Natural killer cell (primary cell): ENCODE measurements around the gene CKB. TPM values are rescaled to one million over a fixed set of nuclear protein-coding genes. Genes with fewer than 3 reads are reported as not detected.

Experiments
- ATAC-seq, 3 donors: fragments of 150-1000 bp in 2 of 3; fragments of 200-7000 bp in 1 of 3; cut with Tn5 transposase; 1 replicate in 1 of 3; 2 replicates in 2 of 3; pipeline ENCODE4 v1.10.0; 2021; ENCODE audit warnings: mild to moderate bottlenecking in 2 of 3, moderate library complexity in 2 of 3
- DNase-seq, 2 donors: peaks; one replicate each; pipeline versions ENCODE4 v3.0.0 to v3.0.0-alpha.2; 2013 to 2021; ENCODE audit warnings: mixed read lengths in 1 of 2
- H3K27ac ChIP-seq: one replicate; pipeline ENCODE4 v1.5.1; 2013; ENCODE audit warnings: mild to moderate bottlenecking, low read length
- H3K27me3 ChIP-seq: one replicate; pipeline ENCODE4 v1.6.1; 2013; ENCODE audit warnings: low read length; ENCODE audit not compliant: control insufficient read depth, insufficient read depth
- H3K36me3 ChIP-seq: one replicate; pipeline ENCODE4 v1.6.1; 2013; ENCODE audit warnings: low read length; ENCODE audit not compliant: control insufficient read depth, insufficient read depth
- H3K4me1 ChIP-seq: one replicate; pipeline ENCODE4 v1.6.1; 2013; ENCODE audit warnings: low read length; ENCODE audit not compliant: control insufficient read depth, insufficient read depth
- H3K4me3 ChIP-seq: one replicate; pipeline ENCODE4 v1.5.1; 2013; ENCODE audit warnings: low read length
- H3K9me3 ChIP-seq: one replicate; pipeline ENCODE4 v1.6.1; 2013; ENCODE audit warnings: low read length; ENCODE audit not compliant: control insufficient read depth, insufficient read depth
- H3K27ac Mint-ChIP-seq, 2 donors: one replicate each; pipeline ENCODE4 v1.8.0; 2022; ENCODE audit warnings: mild to moderate bottlenecking in 2 of 2, mixed read lengths in 2 of 2, moderate library complexity in 1 of 2
- H3K27me3 Mint-ChIP-seq, 2 donors: one replicate each; pipeline ENCODE4 v1.8.0; 2022; ENCODE audit warnings: low read depth in 2 of 2, mixed read lengths in 2 of 2
- H3K36me3 Mint-ChIP-seq: one replicate; pipeline ENCODE4 v1.8.0; 2022; ENCODE audit warnings: mixed read lengths
- H3K4me1 Mint-ChIP-seq, 2 donors: one replicate each; pipeline ENCODE4 v1.8.0; 2022; ENCODE audit warnings: mixed read lengths in 2 of 2
- H3K4me3 Mint-ChIP-seq: one replicate; pipeline ENCODE4 v1.8.0; 2022; ENCODE audit warnings: mild to moderate bottlenecking, moderate library complexity, mixed read lengths
- H3K9me3 Mint-ChIP-seq, 2 donors: one replicate each; pipeline ENCODE4 v1.8.0; 2022; ENCODE audit warnings: mixed read lengths in 2 of 2
- WGBS: methylation state at CpG from one replicate; pipeline ENCODE4 v1.1.7; 2013; ENCODE audit warnings: missing lambda C conversion rate; ENCODE audit not compliant: insufficient coverage; 5-methylcytosine and 5-hydroxymethylcytosine counted together
- intact Hi-C: fragments of 100-400 bp; cut with micrococcal nuclease; formaldehyde crosslinking; loops from one replicate; pipeline ENCODE4 v1.14.2; 2022
- total RNA-seq, 4 donors: library from RNA; stranded (reverse); fragments of 120-200 nt in 1 of 4; gene quantifications; one replicate each; pipeline versions ENCODE4 v1.2.3 to v1.2.4, GENCODE V29; 2013 to 2022
- TF ChIP-seq, protein P1 (sequence below): fragments of 200-600 bp; IDR thresholded peaks from one replicate; pipeline ENCODE4 v1.8.0; 2022; ENCODE audit warnings: antibody characterized with exemption

Gene CKB
- total RNA-seq, 3 donors from 2014 or later (not counting 1 experiment from before 2014, with no cell fraction given): 4.0 to 37.4 (median 9.0) TPM

- H3K4me3 Mint-ChIP-seq: no peak overlapping the region
- H3K27me3 Mint-ChIP-seq: peaks cover 0 to 2% of the 10 kb centered on the region in 2 donors
- 64% methylated on average over 30 of the region's 30 CpGs for WGBS
Observed at GRCh38 chr14:103538291-103539055, 15.8 kb upstream of the CKB start.

DNA sequence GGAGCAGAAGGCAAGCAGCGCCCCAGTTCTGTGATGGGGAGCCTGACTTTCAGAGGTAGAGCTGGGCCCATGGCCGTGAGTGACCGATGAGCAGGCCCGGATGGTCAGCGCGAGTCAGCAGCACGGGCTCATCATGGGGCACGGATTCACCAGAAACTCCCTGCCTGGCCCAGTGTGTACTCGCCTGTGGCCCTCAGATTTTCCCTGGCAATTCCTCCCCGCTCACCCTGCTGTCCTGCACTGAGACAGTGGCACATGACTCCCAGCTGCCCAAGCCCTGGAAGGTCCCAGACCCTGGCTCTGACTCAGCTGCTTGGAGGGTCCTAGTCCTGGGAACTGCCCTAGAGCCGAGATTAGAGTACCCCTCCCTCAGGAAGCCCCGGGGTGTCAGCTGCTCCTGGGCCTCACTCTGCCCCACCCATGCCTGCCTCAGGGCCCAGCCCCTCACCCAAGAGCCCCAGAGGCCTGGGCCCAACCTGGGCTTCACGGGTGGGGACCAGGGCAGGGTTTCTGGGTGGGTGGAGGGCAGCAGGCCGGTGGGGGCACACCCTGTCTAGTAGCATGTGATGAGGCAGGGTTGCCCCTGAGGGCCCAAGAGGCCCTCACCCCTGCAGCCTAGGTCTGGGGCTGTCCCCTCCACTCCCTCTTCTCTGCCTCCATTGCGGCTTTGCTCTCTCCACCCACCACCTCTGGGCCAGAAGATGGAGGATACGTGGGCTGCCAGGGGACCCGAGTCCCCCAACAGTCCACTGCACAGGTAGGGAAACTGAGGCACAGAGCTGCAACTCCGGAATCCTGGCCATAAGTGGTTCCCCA lies 14.8 kb upstream of the CKB start:
- intact Hi-C loops: no loop called here
- DNase-seq (no peak), ATAC-seq (no peak)
- H3K9me3 Mint-ChIP-seq: no peaks in the 10 kb centered on the region
- Histone ChIP-seq H3K27me3 (no peaks in the 10 kb centered on the region), H3K27ac (no peak overlapping the region), H3K4me1 (no peaks in the 10 kb centered on the region), H3K36me3 (peaks cover 7% of the 10 kb centered on the region), H3K9me3 (no peaks in the 10 kb centered on the region), H3K4me3 (no peak overlapping the region)
- no peak overlapping the region for H3K27ac Mint-ChIP-seq
- no peaks in the 10 kb centered on the region for H3K36me3 Mint-ChIP-seq
- peaks cover 0 to 2% of the 10 kb centered on the region in 2 donors for H3K27me3 Mint-ChIP-seq
- H3K4me3 Mint-ChIP-seq: no peak overlapping the region
- 81% methylated on average over 18 of the region's 18 CpGs for WGBS
- TF ChIP-seq, protein P1, sequence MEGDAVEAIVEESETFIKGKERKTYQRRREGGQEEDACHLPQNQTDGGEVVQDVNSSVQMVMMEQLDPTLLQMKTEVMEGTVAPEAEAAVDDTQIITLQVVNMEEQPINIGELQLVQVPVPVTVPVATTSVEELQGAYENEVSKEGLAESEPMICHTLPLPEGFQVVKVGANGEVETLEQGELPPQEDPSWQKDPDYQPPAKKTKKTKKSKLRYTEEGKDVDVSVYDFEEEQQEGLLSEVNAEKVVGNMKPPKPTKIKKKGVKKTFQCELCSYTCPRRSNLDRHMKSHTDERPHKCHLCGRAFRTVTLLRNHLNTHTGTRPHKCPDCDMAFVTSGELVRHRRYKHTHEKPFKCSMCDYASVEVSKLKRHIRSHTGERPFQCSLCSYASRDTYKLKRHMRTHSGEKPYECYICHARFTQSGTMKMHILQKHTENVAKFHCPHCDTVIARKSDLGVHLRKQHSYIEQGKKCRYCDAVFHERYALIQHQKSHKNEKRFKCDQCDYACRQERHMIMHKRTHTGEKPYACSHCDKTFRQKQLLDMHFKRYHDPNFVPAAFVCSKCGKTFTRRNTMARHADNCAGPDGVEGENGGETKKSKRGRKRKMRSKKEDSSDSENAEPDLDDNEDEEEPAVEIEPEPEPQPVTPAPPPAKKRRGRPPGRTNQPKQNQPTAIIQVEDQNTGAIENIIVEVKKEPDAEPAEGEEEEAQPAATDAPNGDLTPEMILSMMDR: no peak
- peaks cover 0 to 5% of the 10 kb centered on the region in 2 donors for H3K4me1 Mint-ChIP-seq

More at GRCh38 chr14:103538291-103539055, 15.8 kb upstream of the CKB start:
- peaks cover 0 to 5% of the 10 kb centered on the region in 2 donors for H3K4me1 Mint-ChIP-seq
- H3K36me3 Mint-ChIP-seq: no peaks in the 10 kb centered on the region
- no peaks in the 10 kb centered on the region for H3K9me3 ChIP-seq
- H3K4me1 ChIP-seq: no peaks in the 10 kb centered on the region
- no peak overlapping the region for H3K4me3 ChIP-seq
- H3K27ac ChIP-seq: no peak overlapping the region
- H3K27me3 ChIP-seq: no peaks in the 10 kb centered on the region
- no peak overlapping the region for H3K27ac Mint-ChIP-seq
- intact Hi-C loops: no loop called here
- ATAC-seq (no peak), DNase-seq (no peak)
- TF ChIP-seq, protein P1: no peak
- H3K36me3 ChIP-seq: peaks cover 2% of the 10 kb centered on the region
- H3K9me3 Mint-ChIP-seq: no peaks in the 10 kb centered on the region

- peaks cover 0 to 7% of the 10 kb centered on the region in 2 donors for H3K4me1 Mint-ChIP-seq
- 90% methylated on average over 9 of the region's 9 CpGs for WGBS
- intact Hi-C loops: no loop called here
- Histone ChIP-seq H3K9me3 (no peaks in the 10 kb centered on the region), H3K4me1 (no peaks in the 10 kb centered on the region), H3K4me3 (no peak overlapping the region), H3K27ac (no peak overlapping the region), H3K27me3 (no peaks in the 10 kb centered on the region), H3K36me3 (peaks cover 7% of the 10 kb centered on the region)
- H3K9me3 Mint-ChIP-seq: no peaks in the 10 kb centered on the region
- no peak overlapping the region for H3K27ac Mint-ChIP-seq
- H3K4me3 Mint-ChIP-seq: no peak overlapping the region
- TF ChIP-seq, protein P1: no peak
- no peaks in the 10 kb centered on the region for H3K36me3 Mint-ChIP-seq
- no peak for ATAC-seq
- H3K27me3 Mint-ChIP-seq: peaks cover 0 to 2% of the 10 kb centered on the region in 2 donors
- DNase-seq: no peak
Observed at GRCh38 chr14:103536693-103537092, 14.1 kb upstream of the CKB start.
